Measurements from ENCODE around the gene SLC22A4.

DNA sequence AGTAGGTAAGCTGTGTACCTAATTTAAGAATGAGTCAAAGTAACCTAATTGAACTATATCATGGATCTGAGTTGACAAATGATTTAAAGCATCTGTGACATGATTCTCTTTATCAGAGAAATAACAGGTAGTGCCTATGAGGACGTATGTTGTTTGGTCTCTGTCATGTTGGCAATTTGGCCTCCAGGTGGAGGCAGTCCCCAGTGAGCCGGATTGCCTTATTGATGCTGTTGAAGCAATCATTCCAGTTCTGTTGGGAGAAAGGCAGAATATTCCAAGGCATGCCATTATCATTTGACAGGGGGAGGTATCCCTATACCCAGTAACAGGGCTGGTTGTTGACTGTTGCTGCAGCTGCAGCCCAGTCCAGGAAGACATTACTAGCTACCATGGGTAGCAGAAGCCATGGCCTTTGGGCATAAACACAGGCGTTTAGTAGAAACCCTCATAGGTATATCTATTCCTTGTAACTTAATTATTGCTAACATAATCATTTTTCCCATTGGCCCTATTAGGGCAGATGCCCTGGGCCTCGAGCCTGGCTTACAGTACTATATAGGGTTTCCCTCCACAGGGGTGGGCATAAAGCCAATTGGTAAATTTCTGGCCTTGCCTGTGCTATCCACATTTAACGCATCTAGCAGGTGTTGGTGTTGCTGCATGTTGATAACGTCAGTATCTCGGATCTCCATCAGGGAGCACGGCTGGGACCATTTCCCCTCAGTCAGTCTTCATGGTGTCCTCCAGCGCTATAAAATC lies 12.2 kb upstream of the SLC22A4 start:
- no peak for TF ChIP-seq POLR2A (IDR thresholded peaks at IDR 0.05; ENCODE audit: low read depth, low read length)
- TF ChIP-seq POLR2AphosphoS5 (IDR thresholded peaks at IDR 0.05; ENCODE audit: low read depth, low read length): no peak
- TF ChIP-seq TAF1 (IDR thresholded peaks at IDR 0.05; ENCODE audit: borderline replicate concordance, low read depth, low read length): no peak
